Measurements from ENCODE around the gene CHMP1A. TPM values are rescaled to one million over a fixed set of nuclear protein-coding genes. Genes with fewer than 3 reads are reported as not detected.

The CHMP1A gene
- total RNA-seq, 1 donor from 2014 or later = 104 TPM

GRCh38 chr16:89607937-89608740 is 49.4 kb downstream of the CHMP1A start:
- Mint-ChIP-seq H3K27ac (ENCODE audit: unreplicated experiment) (no peak overlapping the region), H3K9me3 (ENCODE audit: unreplicated experiment) (no peaks in the 10 kb centered on the region), H3K4me1 (ENCODE audit: unreplicated experiment) (peaks cover 23% of the 10 kb centered on the region), H3K4me3 (ENCODE audit: unreplicated experiment) (no peak overlapping the region), H3K27me3 (ENCODE audit: unreplicated experiment) (peaks cover 6% of the 10 kb centered on the region), H3K36me3 (ENCODE audit: low read depth, unreplicated experiment) (peaks cover 8% of the 10 kb centered on the region)
- no peak for TF ChIP-seq CTCF (IDR thresholded peaks at IDR 0.05; ENCODE audit: unreplicated experiment)
- no peak for DNase-seq (ENCODE audit: low spot score)

GRCh38 chr16:89607453-89607852 is 50.1 kb downstream of the CHMP1A start:
- H3K9me3 Mint-ChIP-seq (ENCODE audit: unreplicated experiment) = no peaks in the 10 kb centered on the region
- H3K4me3 Mint-ChIP-seq (ENCODE audit: unreplicated experiment) = no peak overlapping the region
- no peak for TF ChIP-seq CTCF (IDR thresholded peaks at IDR 0.05; ENCODE audit: unreplicated experiment)
- H3K27ac Mint-ChIP-seq (ENCODE audit: unreplicated experiment) = no peak overlapping the region
- peaks cover under 1% of the 10 kb centered on the region for H3K36me3 Mint-ChIP-seq (ENCODE audit: low read depth, unreplicated experiment)
- H3K4me1 Mint-ChIP-seq (ENCODE audit: unreplicated experiment) = peaks cover 20% of the 10 kb centered on the region
- peaks cover 2% of the 10 kb centered on the region for H3K27me3 Mint-ChIP-seq (ENCODE audit: unreplicated experiment)
- no peak for DNase-seq (ENCODE audit: low spot score)

DNA sequence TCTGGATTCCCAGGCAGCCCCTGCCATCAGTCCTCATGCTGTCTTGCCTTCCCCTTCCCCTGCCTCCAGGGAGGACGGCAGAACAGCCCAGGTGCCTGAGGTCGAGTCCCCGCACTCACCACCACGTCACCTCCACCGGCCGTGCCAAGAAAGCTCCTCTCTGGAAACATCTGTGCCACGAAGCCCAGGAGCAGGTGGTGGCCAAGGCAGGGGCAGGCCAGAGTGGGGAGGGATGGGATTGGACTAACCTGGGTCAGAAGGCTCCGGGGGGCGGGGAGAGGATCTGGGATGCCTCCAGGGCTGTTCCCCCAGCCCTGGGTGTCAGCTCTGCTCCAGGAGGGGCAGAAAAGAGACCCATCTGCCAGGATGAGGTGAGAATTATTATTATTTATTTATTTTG is 51.5 kb downstream of the CHMP1A start:
- no peak for TF ChIP-seq CTCF (IDR thresholded peaks at IDR 0.05; ENCODE audit: unreplicated experiment)
- Mint-ChIP-seq H3K36me3 (ENCODE audit: low read depth, unreplicated experiment) (no peaks in the 10 kb centered on the region), H3K27ac (ENCODE audit: unreplicated experiment) (no peak overlapping the region), H3K9me3 (ENCODE audit: unreplicated experiment) (no peaks in the 10 kb centered on the region), H3K4me3 (ENCODE audit: unreplicated experiment) (no peak overlapping the region), H3K4me1 (ENCODE audit: unreplicated experiment) (peaks cover 11% of the 10 kb centered on the region), H3K27me3 (ENCODE audit: unreplicated experiment) (no peaks in the 10 kb centered on the region)
- DNase-seq (ENCODE audit: low spot score) = no peak

DNA sequence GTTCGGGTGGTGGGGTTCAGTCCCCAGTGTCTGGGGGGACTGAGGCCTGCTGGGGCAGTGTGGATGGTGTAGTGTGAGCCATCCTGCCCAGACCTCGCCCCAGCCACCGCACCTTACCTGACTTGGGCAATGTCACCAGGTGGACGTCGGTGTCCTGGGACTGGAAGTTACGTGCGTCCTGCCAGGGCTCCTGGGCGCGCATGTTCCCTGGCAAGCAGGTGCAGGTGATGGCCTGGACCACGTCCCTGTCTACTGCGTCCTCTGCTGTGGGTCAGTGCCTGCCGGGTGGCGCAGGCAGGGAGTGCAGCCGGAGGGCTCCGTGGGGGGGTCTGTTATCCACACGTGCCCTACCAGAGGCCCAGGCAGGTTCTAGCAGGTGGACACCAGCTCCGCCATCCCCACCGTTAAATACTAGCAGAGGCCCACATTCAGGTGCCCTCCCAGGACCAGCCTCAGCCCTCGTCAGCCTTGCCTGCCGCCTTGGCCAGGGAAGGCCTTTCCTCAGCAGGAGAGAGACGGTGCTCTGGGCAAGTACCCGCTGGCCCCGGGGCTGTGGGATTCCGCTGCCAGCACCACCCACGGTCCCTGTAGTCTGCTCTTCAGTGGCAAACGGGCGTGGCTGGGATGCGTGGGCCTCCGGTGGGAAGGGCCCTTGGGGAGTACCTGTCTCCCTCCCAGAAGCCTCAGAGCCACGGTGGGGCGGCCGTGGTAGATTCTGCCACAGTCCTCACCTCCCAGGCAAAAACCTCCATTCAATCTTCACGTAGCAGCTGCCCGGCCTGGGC is 52.1 kb downstream of the CHMP1A start:
- H3K27me3 Mint-ChIP-seq (ENCODE audit: unreplicated experiment) = no peaks in the 10 kb centered on the region
- no peaks in the 10 kb centered on the region for H3K36me3 Mint-ChIP-seq (ENCODE audit: low read depth, unreplicated experiment)
- no peak overlapping the region for H3K27ac Mint-ChIP-seq (ENCODE audit: unreplicated experiment)
- no peaks in the 10 kb centered on the region for H3K9me3 Mint-ChIP-seq (ENCODE audit: unreplicated experiment)
- no peak for DNase-seq (ENCODE audit: low spot score)
- no peak for TF ChIP-seq CTCF (IDR thresholded peaks at IDR 0.05; ENCODE audit: unreplicated experiment)
- H3K4me1 Mint-ChIP-seq (ENCODE audit: unreplicated experiment) = peaks cover 11% of the 10 kb centered on the region
- no peak overlapping the region for H3K4me3 Mint-ChIP-seq (ENCODE audit: unreplicated experiment)

- Mint-ChIP-seq H3K27ac (ENCODE audit: unreplicated experiment) (no peak overlapping the region), H3K4me3 (ENCODE audit: unreplicated experiment) (no peak overlapping the region), H3K27me3 (ENCODE audit: unreplicated experiment) (no peaks in the 10 kb centered on the region), H3K9me3 (ENCODE audit: unreplicated experiment) (no peaks in the 10 kb centered on the region), H3K4me1 (ENCODE audit: unreplicated experiment) (peaks cover 11% of the 10 kb centered on the region), H3K36me3 (ENCODE audit: low read depth, unreplicated experiment) (no peaks in the 10 kb centered on the region)
- TF ChIP-seq CTCF (IDR thresholded peaks at IDR 0.05; ENCODE audit: unreplicated experiment) = no peak
- no peak for DNase-seq (ENCODE audit: low spot score)
These were observed 52.7 kb downstream of the CHMP1A start for GRCh38 chr16:89604764-89605163.

Data from endothelial cell (in vitro differentiated cells).